Urothelium cell line (cell line): ENCODE measurements around the gene EDN3.
A peak's percentile ranks its signal among the peaks of the same experiment; 100 is the strongest.

Experiments
- DNase-seq: peaks from one replicate; pipeline ENCODE4 v3.0.0; 2011; ENCODE audit warnings: low spot score, mixed read lengths
- FAIRE-seq: peaks from 2 replicates; lab custom pipeline; 2011; peaks lifted over from hg19 to GRCh38; lab: Jason Lieb, UNC

EDN3 gene

GRCh38 chr20:59360934-59361333 lies 60.5 kb downstream of the EDN3 start:
- no peak for DNase-seq
- no peak for FAIRE-seq

- no peak for DNase-seq
- no peak for FAIRE-seq
Measured at GRCh38 chr20:59361411-59361810, 61.0 kb downstream of the EDN3 start.

- FAIRE-seq (no peak), DNase-seq (no peak)
Measured at GRCh38 chr20:59363101-59363500, 62.7 kb downstream of the EDN3 start.

GRCh38 chr20:59364611-59365010 lies 64.2 kb downstream of the EDN3 start:
- FAIRE-seq (no peak), DNase-seq (no peak)

- no peak for FAIRE-seq
- no peak for DNase-seq
Measured at GRCh38 chr20:59365611-59366285, 65.3 kb downstream of the EDN3 start.

- DNase-seq (no peak), FAIRE-seq (peak; percentile 68)
Measured at GRCh38 chr20:59371431-59371830, 71.0 kb downstream of the EDN3 start.

- FAIRE-seq, result no peak
- no peak for DNase-seq
Measured at GRCh38 chr20:59374261-59374660, 73.8 kb downstream of the EDN3 start.

GRCh38 chr20:59375541-59375940 lies 75.1 kb downstream of the EDN3 start:
- no peak for DNase-seq
- FAIRE-seq, result no peak
